GM12865 (cell line): ENCODE measurements around the gene GCDH.
A peak's percentile ranks its signal among the peaks of the same experiment; 100 is the strongest.

Experiments used
- DNase-seq: peaks from one replicate; pipeline ENCODE4 v3.0.0; 2010; ENCODE audit warnings: low read depth
- H3K4me3 ChIP-seq: 2 replicates; pipeline ENCODE4 v1.5.1; 2011; ENCODE audit warnings: mild to moderate bottlenecking, low read depth, low read length, control low read depth
- TF ChIP-seq, protein P1 (sequence below): IDR thresholded peaks from 2 replicates; pipeline ENCODE4 v1.5.1; 2011; ENCODE audit warnings: low read length, control low read depth, low read depth, inconsistent platforms; ENCODE audit not compliant: insufficient read depth; ENCODE audit errors: missing control alignments

GCDH gene

DNA sequence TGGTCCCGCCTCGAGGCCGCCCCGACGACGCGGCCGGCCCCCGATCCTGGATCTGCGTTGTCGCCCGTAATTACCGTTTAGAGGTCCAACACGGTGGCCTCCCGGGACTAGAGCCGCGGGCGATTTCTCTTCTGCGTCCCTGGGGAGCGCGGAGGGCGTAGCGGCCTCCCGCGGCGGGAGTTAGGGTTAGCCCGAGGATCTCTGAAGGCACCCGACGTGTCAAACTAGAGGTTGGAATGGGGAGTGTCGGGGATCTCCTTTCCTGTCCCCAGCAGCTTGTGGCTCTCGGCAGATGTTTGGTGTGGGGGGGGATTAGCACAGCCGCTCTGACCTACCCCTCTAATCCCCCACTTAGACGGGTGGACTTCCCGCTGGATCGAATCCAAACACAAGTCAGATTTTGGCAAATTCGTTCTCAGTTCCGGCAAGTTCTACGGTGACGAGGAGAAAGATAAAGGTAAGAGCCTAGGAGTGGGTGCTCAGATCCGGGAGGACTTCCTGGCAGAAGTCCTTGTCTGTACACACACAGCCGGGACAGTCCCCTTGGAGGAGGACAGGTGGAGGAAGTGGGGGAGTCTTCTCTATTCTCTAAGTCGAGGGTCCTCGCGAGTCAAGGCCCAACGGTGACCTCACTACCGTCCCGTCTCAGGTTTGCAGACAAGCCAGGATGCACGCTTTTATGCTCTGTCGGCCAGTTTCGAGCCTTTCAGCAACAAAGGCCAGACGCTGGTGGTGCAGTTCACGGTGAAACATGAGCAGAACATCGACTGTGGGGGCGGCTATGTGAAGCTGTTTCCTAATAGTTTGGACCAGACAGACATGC lies 48.0 kb downstream of the GCDH start:
- TF ChIP-seq, protein P1, sequence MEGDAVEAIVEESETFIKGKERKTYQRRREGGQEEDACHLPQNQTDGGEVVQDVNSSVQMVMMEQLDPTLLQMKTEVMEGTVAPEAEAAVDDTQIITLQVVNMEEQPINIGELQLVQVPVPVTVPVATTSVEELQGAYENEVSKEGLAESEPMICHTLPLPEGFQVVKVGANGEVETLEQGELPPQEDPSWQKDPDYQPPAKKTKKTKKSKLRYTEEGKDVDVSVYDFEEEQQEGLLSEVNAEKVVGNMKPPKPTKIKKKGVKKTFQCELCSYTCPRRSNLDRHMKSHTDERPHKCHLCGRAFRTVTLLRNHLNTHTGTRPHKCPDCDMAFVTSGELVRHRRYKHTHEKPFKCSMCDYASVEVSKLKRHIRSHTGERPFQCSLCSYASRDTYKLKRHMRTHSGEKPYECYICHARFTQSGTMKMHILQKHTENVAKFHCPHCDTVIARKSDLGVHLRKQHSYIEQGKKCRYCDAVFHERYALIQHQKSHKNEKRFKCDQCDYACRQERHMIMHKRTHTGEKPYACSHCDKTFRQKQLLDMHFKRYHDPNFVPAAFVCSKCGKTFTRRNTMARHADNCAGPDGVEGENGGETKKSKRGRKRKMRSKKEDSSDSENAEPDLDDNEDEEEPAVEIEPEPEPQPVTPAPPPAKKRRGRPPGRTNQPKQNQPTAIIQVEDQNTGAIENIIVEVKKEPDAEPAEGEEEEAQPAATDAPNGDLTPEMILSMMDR: peak; percentile 0

DNA sequence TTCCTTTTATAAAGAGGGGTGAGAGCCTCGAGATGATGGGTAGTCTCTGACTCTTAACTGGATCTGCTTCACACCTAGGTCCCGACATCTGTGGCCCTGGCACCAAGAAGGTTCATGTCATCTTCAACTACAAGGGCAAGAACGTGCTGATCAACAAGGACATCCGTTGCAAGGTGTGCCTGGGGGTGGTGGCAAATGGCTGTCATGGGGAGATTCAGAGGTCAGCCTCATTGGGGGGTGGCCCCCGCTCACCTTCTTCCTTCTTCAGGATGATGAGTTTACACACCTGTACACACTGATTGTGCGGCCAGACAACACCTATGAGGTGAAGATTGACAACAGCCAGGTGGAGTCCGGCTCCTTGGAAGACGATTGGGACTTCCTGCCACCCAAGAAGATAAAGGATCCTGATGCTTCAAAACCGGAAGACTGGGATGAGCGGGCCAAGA lies 49.0 kb downstream of the GCDH start:
- DNase-seq: no peak
- peak overlapping the region; percentile 76 for H3K4me3 ChIP-seq
- TF ChIP-seq, protein P1: no peak

More for the DNA sequence above, 48.0 kb downstream of the GCDH start:
- H3K4me3 ChIP-seq: peak overlapping the region; percentile 76
- peak; percentile 63 for DNase-seq

DNA sequence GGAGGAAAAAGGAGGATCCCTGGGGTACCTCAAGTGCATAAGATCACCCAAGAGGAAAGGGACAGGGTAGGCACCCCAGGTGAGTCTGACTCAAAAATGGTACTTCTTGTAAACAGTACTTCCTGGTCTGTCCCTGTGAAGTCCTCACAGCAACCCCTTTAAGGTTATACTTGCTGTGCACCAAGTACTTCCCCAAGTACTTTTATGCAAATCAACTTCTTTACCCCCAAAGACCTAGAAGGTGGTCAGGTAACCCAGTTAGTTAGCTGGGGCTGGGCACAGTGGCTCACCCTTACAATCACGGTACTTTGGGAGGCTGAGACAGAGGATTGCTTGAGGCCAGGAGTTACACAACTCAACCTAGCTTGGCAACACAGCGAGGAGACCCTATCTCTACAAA lies 49.9 kb downstream of the GCDH start:
- H3K4me3 ChIP-seq: peak overlapping the region; percentile 76
- DNase-seq: no peak
- TF ChIP-seq, protein P1: no peak

DNA sequence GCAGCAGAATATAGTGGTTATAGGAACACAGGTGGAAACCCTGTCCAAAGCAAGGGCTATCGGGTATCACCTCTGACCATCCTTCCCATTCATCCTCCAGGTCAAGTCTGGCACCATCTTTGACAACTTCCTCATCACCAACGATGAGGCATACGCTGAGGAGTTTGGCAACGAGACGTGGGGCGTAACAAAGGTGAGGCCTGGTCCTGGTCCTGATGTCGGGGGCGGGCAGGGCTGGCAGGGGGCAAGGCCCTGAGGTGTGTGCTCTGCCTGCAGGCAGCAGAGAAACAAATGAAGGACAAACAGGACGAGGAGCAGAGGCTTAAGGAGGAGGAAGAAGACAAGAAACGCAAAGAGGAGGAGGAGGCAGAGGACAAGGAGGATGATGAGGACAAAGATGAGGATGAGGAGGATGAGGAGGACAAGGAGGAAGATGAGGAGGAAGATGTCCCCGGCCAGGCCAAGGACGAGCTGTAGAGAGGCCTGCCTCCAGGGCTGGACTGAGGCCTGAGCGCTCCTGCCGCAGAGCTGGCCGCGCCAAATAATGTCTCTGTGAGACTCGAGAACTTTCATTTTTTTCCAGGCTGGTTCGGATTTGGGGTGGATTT lies 52.6 kb downstream of the GCDH start:
- DNase-seq: no peak
- H3K4me3 ChIP-seq: no peak overlapping the region
- TF ChIP-seq, protein P1: no peak

DNA sequence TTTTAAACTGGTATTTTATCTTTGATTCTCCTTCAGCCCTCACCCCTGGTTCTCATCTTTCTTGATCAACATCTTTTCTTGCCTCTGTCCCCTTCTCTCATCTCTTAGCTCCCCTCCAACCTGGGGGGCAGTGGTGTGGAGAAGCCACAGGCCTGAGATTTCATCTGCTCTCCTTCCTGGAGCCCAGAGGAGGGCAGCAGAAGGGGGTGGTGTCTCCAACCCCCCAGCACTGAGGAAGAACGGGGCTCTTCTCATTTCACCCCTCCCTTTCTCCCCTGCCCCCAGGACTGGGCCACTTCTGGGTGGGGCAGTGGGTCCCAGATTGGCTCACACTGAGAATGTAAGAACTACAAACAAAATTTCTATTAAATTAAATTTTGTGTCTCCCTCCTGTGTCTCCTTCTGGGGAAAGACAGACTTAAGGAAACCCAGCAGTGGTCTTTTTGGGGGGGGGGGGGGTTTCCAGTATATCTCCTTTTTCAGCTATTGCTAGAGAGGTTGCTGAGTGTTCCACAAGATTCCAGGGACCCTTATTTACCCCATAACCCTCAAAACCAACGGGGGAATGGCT lies 53.2 kb downstream of the GCDH start:
- TF ChIP-seq, protein P1: no peak
- H3K4me3 ChIP-seq: peak overlapping the region; percentile 38; the same call in 1 of the 2 replicates
- no peak for DNase-seq

DNA sequence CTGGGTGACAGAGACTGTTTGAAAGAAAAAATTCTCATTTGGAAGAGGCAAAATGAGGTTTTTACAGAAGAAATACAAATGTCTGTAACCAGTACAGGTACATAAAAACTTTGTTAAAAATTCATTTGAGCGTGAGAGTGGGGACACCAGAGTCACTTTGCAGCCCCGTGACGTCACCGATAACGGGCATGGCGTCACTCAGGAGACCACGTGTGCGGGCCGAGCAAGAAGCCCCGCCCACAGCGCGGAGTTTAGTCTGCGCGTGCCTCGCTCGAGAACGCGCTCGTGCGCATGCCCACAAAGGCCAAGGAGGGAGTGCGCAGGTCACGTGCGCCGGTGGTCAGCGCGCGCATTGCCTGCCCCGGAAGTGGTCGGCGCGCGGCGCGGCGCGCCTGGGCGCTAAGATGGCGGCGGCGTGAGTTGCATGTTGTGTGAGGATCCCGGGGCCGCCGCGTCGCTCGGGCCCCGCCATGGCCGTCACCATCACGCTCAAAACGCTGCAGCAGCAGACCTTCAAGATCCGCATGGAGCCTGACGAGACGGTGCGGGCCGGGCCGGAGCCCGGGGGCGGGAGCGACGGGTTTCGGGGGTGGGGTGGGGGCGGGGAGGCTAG lies 54.6 kb downstream of the GCDH start, which contains the start of gene RAD23A:
Gene RAD23A, plus strand, starts transcription at position 384 of the 613 bp plus-strand sequence. Its CDS starts 87 bp downstream, at position 471.
- DNase-seq: peak; percentile 99
- TF ChIP-seq, protein P1: no peak
- H3K4me3 ChIP-seq: peak within 1 kb of the TSS; percentile 86
